KG1 (cell line): ENCODE results near the gene UGT1A7.

Source experiments
- DNase-seq: peaks from one replicate; lab custom pipeline; 2025; lab: John Stamatoyannopoulos, UW

The UGT1A7 gene

DNA sequence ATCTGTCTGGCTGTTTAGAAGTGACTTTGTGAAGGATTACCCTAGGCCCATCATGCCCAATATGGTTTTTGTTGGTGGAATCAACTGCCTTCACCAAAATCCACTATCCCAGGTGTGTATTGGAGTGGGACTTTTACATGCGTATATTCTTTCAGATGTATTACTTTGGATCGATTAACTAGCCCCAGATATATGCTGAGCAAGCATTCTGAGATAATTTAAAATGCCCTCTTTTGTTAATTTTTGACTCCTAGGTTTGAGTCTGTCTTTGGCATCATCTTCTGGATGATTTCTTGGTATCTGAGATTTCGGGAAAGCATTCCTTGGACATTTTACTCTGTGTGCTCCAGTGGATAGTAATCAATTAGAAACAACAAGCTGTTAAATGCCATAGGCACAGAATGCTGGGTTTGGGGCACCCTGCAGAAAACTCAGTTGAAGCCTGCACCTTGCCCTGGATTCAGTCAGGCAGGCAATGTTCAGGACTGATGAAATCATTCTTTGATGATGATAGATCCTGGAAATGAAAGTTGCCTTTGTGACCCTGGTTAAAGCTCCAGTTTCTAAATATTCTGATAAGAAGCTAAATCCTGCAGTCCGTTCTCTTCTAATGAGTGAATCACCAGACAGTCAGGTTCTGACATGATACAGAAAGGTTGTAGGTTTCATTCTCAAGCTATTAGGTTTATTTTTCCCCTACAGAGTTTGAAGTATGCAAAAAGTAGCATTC lies 79.5 kb downstream of the UGT1A7 start:
- DNase-seq, result no peak

DNA sequence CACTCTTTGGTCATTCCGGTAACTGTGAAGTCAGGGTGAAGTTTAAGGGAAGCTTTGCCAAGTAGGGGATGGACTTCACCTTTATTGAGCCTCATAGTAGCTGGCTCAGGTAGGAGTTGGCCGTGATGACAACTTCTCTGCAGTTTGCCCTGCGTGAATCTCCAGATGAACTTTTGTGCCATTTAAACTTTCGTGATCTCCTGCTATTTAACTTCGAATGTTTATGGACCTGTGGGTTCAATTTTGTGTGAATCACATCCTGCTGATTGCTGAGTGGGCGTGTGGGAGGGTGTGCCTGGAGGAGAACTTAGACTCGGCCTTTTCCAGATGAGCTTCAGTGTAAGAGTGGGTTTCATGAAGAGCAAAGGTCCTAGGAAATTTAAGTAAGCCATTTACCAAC lies 82.6 kb downstream of the UGT1A7 start:
- no peak for DNase-seq

DNA sequence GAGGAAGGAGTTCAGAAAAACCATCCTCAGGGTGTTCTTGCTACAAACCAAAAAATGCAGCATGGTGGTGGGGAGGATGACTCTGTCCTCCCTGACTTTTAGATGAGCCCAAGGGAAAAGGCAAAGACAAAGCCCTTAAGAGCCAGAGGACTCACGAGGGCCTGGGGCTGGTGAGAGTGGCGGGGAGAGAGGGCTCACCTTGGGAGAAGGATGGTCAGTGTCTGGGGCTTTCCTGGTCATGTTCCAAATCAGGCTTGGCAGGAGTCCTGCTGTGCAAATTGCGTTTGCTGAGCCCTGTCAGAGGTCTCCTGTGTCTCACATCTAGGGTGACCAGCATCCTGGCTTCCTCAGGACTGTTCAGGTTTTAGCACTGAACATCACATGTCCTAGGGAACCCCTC lies 83.1 kb downstream of the UGT1A7 start:
- DNase-seq, result no peak

DNA sequence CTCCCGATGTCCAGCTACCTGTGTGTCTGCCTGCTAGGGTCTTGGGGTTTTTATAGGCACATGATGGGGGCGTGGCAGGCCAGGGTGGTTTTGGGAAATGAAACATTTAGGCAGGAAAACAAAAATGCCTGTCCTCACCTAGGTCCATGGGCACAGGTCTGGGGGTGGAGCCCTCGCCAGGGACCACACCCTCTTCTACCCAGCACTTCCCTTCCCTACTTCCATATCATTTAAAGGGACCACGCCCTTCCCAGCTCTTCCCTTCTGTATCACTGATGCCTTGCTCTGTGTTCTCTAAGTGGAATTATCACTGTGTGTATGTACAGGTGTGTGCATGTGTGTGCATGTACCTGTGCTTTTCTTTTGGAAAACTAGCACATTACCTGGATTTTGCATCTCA lies 84.7 kb downstream of the UGT1A7 start:
- no peak for DNase-seq

DNA sequence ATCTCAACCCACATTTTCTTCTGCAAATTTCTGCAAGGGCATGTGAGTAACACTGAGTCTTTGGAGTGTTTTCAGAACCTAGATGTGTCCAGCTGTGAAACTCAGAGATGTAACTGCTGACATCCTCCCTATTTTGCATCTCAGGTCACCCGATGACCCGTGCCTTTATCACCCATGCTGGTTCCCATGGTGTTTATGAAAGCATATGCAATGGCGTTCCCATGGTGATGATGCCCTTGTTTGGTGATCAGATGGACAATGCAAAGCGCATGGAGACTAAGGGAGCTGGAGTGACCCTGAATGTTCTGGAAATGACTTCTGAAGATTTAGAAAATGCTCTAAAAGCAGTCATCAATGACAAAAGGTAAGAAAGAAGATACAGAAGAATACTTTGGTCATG lies 86.4 kb downstream of the UGT1A7 start:
- no peak for DNase-seq

DNA sequence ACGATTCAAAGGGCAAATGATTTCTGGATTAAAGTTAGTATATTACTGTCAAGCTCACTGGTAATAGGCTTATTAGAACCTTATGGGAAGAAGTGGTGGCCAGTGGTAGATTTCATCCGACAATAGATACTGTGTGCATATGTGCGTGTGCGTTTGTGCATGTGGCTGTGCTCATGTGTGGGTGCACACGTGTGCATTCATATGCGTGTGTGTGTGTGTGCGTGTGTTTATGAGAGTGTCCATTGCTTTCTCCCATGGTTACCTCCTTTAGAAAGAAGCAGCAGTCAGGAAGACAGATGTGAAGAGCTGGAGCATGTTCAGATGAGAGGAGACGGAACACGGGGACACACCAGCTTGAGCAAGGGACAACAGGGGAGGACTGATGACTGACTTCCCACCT lies 87.6 kb downstream of the UGT1A7 start:
- no peak for DNase-seq

DNA sequence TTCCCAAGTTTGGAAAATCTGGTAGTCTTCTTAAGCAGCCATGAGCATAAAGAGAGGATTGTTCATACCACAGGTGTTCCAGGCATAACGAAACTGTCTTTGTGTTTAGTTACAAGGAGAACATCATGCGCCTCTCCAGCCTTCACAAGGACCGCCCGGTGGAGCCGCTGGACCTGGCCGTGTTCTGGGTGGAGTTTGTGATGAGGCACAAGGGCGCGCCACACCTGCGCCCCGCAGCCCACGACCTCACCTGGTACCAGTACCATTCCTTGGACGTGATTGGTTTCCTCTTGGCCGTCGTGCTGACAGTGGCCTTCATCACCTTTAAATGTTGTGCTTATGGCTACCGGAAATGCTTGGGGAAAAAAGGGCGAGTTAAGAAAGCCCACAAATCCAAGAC lies 90.5 kb downstream of the UGT1A7 start:
- DNase-seq, result no peak

DNA sequence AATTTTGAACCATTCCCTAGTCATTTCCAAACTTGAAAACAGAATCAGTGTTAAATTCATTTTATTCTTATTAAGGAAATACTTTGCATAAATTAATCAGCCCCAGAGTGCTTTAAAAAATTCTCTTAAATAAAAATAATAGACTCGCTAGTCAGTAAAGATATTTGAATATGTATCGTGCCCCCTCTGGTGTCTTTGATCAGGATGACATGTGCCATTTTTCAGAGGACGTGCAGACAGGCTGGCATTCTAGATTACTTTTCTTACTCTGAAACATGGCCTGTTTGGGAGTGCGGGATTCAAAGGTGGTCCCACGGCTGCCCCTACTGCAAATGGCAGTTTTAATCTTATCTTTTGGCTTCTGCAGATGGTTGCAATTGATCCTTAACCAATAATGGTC lies 90.9 kb downstream of the UGT1A7 start:
- DNase-seq, result no peak

DNA sequence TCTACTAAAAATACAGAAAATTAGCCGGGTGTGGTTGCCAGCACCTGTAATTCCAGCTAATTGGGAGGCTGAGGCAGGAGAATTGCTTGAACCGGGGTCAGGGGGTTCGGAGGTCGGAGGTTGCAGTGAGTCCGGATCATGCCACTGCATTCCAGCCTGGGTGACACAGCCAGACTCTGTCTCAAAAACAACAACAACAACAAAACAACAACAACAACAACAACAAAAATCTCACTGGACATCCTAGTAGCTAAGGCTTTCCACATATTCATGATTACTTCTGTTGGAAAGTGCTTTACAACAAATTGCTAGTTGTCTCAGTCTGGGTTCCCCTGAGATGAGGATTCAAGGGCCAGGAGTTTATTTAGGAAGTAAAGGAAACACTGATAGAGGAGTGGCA lies 92.2 kb downstream of the UGT1A7 start:
- no peak for DNase-seq

DNA sequence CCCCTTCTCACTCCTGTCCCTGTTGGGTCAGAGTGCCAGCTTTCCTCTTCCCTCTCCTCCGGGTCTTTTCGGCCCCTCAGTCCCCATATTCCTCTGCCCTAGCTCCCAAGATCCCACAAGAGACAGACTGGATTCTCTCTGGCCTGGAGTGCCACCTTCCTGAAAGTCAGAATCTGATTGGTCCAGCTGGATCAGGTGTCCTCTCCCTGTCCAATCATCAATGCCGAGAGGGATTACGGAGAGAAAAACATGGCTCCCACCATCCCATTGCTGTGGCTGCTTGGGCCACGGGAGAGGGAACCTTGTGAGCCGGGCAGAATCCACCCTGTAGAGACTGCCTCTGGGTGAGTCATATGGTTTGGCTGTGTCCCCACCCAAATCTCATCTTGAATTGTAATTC lies 93.7 kb downstream of the UGT1A7 start:
- DNase-seq, result no peak

DNA sequence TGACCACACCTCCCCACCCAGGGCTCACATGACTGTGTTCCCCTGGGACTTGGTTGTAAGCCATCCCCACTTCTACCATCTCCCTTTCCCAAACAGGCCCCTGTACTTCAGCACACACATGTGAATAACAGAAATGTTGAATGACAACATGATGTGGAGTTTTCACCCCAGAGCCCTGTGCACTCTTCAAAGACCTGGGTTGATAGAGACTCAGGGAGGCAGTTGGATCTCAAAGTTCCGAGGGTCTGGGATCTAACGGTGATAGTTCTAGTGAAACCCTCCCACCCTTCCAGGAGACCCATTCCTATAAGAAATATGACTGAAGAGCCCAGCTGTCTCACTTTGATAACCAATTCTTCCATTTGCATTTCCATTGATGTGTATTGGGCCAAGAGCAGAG lies 96.3 kb downstream of the UGT1A7 start, which contains the start of gene MROH2A:
MROH2A (plus strand) TSS at position 301 of the 400 bp plus-strand sequence. CDS start 1,029 bp downstream, outside the sequence.
- no peak for DNase-seq

DNA sequence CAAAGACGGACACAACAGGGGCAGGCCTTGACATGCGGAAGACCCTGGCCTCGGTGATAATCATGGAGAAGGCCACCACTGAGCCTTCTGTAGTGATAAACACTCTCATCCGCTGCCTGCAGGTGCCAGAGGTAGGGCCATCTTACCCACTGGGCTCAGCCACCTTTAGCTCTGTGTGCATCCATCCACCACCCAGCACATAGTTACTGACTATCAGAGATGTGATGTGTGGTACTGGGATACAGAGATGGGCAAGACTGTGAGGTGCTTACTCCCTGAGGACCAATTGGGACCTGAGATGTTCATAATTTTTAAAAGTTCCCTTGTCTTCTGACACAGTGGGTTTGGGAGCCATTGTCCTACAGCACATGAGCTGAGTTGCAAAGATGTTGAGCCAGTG lies 98.0 kb downstream of the UGT1A7 start:
- DNase-seq, result no peak

DNA sequence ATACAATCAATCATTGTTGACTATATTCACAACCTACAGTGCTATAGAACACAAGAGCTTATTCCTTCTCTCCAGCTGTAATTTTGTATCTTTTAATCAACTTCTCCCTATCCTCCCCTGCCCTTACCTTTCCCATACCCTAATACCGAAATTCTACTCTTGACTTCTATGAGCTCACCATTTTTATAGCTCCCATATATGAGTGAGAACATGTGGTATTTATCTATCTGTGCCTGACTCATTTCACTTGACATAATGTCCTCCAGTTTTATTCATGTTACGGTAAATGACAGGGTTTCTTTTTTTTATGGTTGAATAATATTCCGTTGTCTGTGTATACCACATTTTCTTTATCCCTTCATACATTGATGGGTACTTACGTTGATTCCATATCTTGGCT lies 99.1 kb downstream of the UGT1A7 start:
- no peak for DNase-seq

DNA sequence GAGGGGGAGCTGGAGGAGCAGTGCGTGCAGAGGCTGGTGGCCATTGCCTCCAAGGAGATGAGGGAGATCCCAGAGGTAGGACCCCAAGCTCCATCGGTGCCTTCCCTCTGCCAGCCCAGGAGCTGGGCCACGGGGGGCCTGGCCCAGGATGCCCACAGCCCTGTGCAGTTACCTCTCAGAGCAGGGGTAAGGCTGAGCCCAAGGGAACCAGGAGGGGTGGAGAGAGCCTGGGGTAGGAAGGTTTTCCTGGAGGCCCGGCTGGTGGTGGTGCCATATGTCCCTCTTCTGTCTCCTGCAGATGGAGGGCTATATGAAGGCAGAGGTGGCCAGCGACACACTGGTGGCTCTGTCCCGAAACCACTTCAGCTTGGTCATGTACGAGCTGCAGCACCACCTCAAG lies 107.9 kb downstream of the UGT1A7 start:
- no peak for DNase-seq

DNA sequence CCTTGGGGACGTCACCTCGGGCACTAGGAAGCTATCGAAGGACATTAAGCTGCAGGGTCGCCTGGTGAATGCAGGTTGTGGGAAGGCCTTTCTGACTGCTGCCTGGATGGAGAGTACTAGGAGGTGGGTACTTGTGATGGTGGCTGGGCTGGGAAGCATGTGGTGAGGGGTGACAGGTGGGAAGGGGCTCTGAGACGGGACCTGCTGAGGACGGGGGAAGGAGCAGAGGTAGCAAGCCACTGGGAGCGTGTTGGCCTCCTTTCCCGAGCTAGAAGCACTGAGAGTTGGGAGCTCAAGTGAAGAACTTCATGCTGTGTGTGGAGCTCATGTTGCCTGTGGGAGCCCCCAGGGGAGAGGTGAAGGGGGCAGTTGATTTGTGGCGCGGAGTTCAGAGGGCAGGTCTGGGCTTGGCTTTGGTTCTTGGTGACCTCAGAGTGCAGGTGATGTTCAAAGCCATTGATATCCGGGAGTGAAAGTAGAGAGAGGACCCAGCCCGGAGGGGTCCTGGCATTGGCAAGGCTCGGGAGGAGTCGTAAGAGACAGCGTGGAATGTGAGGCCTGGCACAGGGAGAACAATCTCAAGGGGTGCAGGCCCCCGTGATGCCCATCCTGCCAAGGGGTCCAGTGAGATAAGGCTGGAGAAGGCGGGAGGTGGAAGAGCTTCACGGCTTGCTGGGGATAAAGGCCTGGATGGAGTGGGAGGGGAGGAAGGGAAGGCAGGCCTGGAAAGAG lies 109.6 kb downstream of the UGT1A7 start:
- no peak for DNase-seq

DNA sequence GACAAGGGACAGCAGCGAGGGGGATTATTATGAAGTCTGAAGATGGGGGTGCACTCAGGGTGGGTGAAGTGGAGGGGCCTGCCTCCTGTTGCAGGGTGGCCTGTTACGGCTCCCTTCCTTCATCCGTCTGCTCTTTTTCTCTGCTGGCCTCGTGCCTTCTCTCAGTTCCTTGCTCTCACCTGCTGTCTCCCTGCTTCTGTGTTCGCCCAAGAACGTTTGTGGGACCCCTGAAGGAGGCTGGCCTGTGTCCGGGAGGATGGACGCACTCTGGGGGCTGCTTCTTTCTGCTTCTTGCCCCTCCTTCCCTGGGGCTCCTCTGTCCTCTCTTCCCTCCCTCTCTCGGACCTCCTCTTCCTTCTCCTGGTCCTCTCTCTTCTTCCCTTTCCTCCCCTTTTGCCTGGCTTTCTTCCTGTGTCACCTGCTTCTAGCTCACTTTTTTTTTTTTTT lies 110.2 kb downstream of the UGT1A7 start:
- no peak for DNase-seq

DNA sequence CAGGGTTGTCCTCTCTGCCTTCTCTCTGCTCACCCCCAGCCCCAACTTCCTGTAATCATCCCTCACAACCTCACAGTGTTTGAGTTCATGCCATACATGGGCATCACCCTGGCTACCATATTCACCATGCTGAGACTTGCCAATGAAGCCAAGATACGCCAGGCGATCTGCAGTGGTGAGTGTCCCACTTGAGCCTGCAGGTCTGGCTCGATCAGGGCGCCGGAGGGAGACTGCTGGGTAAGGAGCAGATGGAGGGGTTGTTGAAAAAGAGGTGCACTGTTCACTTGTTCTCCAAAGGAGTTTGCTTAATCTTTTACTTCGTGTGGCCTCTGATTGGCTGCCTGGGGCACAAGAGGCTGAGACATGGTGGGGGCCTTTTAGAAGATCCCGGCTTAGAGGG lies 111.0 kb downstream of the UGT1A7 start:
- no peak for DNase-seq

DNA sequence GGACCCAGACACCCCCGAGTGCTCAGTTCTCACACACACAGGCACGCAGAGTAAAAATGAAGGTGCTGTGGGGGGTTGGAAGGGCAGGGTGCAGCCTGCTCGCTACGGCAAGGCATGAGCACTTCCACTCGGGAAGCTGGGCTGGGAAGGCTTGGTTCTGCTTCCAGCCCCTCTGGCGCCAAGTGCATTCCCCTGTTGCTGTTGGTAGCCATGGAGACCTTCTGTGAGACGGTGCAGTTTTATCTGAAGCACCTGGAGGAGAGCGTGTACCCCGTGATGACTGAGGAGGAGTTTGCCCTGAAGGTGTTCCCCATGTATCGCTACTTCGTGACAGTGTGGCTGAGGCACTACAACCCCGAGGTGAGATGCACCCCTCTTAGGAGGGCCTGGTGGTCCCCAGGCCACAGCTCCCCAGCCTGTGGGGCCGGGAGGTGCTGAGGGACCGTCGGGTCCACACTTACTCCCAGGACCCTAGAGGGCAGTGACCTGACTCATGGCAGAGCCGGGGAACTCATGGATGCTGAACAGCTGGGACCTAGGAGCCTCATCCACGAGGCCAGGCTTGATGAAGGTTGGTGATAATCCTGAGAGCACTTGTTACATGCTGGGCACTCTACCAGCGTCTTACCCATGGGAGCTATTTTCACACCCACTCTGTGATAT lies 111.9 kb downstream of the UGT1A7 start:
- no peak for DNase-seq

DNA sequence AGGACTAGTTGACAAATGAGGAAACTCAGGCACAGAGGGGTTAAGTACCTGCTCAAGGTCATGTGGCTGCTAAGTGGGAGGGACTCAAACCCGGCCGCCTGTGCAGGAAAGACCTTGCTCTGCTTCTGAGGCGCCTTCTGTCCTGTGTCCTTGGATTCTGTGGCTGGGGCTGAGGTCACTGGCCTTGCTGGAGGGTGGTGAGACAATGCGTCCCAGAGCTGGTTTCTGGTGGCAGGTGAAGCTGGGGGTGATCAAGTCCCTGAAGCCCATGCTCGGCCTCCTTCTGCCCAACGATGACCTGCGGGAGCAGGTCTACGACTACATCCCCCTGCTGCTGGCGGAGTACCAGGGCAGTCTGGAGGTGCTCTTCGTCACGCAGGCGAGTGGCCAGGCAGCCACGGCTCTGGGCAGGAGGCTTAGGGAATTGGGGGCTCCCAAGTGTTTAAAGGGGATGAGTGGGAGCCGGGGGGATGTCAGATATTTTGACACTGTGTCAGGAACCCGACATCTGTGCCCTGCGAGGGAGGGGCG lies 112.5 kb downstream of the UGT1A7 start:
- DNase-seq, result no peak

DNA sequence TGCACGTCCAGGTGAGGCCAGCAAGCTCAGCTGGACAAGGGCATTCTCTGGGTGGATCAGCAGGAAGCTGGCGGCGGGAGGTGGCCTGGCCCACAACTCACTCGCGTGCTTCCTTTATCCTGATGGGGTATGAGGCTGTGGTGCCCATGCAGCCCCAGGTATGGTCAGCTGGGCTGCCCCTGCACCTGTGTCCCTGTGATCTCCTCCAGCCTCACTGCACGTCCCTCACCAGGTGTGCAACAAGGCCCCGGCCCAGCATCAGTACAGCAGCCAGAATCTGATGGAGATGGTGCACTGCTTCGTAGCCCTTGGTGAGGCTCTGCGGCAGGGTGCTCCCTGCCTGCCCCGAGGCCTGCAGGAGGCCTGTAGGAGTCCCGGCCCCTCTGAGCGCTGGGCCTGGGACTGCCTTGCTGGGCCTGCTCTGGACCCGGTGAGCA lies 114.1 kb downstream of the UGT1A7 start:
- no peak for DNase-seq

DNA sequence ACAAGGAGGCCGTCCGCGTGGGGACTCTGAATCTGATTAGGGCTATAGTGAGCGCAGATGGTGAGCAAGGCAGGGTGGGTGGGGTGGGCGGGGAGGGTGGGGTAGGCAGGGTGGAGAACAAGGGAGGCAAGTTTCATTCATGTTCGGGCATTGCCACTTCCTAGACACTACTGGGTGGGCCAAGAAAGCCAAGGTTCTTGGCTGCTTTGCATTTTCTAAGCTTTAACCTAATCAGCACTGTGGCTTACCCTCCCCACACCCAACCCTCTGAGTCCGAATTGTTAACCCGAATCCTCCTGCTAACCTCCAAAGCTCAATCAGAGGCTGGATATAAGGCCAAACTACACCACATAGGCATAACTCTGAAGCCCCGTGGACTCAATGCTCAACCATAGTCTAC lies 114.6 kb downstream of the UGT1A7 start:
- no peak for DNase-seq

DNA sequence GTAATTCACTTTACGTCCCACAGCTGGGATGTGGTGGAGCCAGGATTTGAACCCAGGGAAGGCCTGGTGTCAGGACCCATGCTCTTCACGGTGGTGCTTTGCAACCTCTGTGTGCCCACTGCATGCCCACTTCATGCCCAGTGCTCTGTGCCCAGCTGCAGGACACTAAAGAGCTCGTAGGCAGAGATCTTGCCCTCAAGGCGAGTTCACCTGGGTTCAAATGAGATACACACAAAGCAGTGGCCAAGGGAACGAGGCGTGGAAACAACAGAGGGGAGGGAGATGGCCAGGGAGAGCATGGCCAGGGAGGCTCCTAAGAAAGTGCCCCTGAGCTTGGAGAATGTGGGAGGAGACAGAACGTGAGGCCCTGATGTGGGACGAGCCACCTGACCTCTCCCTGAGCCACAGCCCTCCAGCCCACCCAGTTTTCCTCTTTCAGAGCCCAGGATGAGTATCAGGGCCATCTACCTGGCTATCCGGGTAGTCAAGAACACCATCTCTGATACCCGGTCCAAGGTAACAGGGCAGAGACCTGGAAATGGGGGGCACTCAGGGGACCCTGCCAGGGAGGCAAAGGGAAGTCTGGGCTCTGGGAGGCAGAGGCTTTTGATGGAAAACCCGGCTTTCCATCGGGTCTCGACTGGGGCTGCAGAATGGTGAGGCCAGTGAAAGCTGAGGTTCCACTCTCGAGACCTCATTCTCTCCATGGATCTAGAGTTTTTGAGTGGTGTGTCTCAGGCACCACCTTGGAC lies 116.8 kb downstream of the UGT1A7 start:
- no peak for DNase-seq
